GM18907 (cell line): Measurements from ENCODE around the gene CSNK1G1.

Experiments used
- ATAC-seq: cut with Tn5 transposase; IDR thresholded peaks from one replicate; pipeline ENCODE4 v1.9.1; 2021; ENCODE audit warnings: mild to moderate bottlenecking, moderate library complexity; ENCODE audit not compliant: unreplicated experiment

Gene CSNK1G1

GRCh38 chr15:64156652-64157331 lies 199.2 kb downstream of the CSNK1G1 start:
- ATAC-seq: no peak

- ATAC-seq: no peak
Measured at GRCh38 chr15:64155802-64156651, 199.9 kb downstream of the CSNK1G1 start.

GRCh38 chr15:64153480-64154367 lies 202.2 kb downstream of the CSNK1G1 start:
- peak; percentile 52 for ATAC-seq

GRCh38 chr15:64152507-64153387 lies 203.2 kb downstream of the CSNK1G1 start:
- peak; percentile 8 for ATAC-seq

GRCh38 chr15:64151727-64152506 lies 204.1 kb downstream of the CSNK1G1 start, which contains the start of gene SNX22:
TSS of gene SNX22 (plus strand) at chr15:64151731. CDS start at chr15:64151776, 45 bp downstream.
- peak; percentile 19 for ATAC-seq

GRCh38 chr15:64149893-64150578 lies 205.9 kb downstream of the CSNK1G1 start:
- ATAC-seq: no peak

GRCh38 chr15:64149424-64149823 lies 206.5 kb downstream of the CSNK1G1 start:
- no peak for ATAC-seq

GRCh38 chr15:64148581-64148980 lies 207.4 kb downstream of the CSNK1G1 start:
- ATAC-seq: no peak

GRCh38 chr15:64148168-64148567 lies 207.8 kb downstream of the CSNK1G1 start:
- no peak for ATAC-seq

GRCh38 chr15:64146885-64147681 lies 208.9 kb downstream of the CSNK1G1 start:
- no peak for ATAC-seq

GRCh38 chr15:64146520-64146884 lies 209.5 kb downstream of the CSNK1G1 start:
- ATAC-seq: no peak

GRCh38 chr15:64146041-64146440 lies 209.9 kb downstream of the CSNK1G1 start:
- ATAC-seq: no peak

- peak; percentile 68 for ATAC-seq
Measured at GRCh38 chr15:64144565-64145281, 211.2 kb downstream of the CSNK1G1 start.

- no peak for ATAC-seq
Measured at GRCh38 chr15:64144192-64144564, 211.8 kb downstream of the CSNK1G1 start.

- ATAC-seq: no peak
Measured at GRCh38 chr15:64143276-64143675, 212.7 kb downstream of the CSNK1G1 start.

- ATAC-seq: no peak
Measured at GRCh38 chr15:64141798-64142512, 214.0 kb downstream of the CSNK1G1 start.
